Measurements from ENCODE around the gene TOMM70. TPM values are rescaled to one million over a fixed set of nuclear protein-coding genes. Genes with fewer than 3 reads are reported as not detected.

Gene TOMM70
- total and polyA plus RNA-seq, 2 of the 4 experiments (the other 2 are of a cell fraction): 24.6 to 35.1 TPM

DNA sequence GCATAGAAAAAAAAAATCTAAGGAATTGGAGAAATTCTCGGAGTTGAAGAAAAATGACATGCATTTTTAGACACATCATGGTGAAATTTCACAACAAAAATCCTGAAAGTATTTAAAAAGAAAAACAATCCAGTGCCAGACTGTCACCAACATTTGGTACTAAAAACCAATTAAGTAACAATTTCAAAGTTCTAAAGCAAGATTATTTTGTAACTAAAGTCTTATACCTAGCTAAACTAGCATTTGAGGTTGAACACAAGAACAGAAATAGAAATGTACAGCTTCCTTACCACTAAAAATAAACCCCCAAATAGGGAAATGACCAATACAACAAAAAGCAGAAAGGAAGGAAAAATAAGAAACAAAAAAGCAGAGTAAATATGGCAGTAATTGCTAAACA is 11.9 kb downstream of the TOMM70 start:
- Histone ChIP-seq H3K56ac (ENCODE audit: extremely low read depth, insufficient read depth, low read length) (no peak overlapping the region), H2AK9ac (replicated peaks; ENCODE audit: low read depth, low read length, poor library complexity) (no peak overlapping the region), H3K4me3 (ENCODE audit: insufficient read depth, low read depth, low read length) (no peak overlapping the region), H3K79me1 (ENCODE audit: low read depth in 1 of 2, low read length in 2 of 2) (peaks cover 18 to 43% of the 10 kb centered on the region in 2 experiments; a peak in 3 of 4 replicates), H3K4ac (ENCODE audit: low read depth, low read length) (no peak overlapping the region), H3K23ac (ENCODE audit: low read depth, low read length) (no peak overlapping the region), H3K4me2 (ENCODE audit: low read depth, low read length) (no peak overlapping the region), H2BK5ac (ENCODE audit: low read depth, low read length, poor library complexity, severe bottlenecking) (no peak overlapping the region), H2BK15ac (ENCODE audit: low read depth, low read length) (no peak overlapping the region), H3K27me3 (ENCODE audit: control insufficient read depth, insufficient read depth, low read length) (no peaks in the 10 kb centered on the region), H3K27ac (ENCODE audit: insufficient read depth, low read length) (no peak overlapping the region), H4K8ac (ENCODE audit: low read depth in 2 of 2, low read length in 2 of 2) (no peak overlapping the region), H3K9me3 (ENCODE audit: control insufficient read depth, insufficient read depth, low read length) (0 out of 2 replicates have a peak, but pooled peaks cover 2% of the 10 kb centered on the region), H2BK20ac (ENCODE audit: low read depth, low read length) (no peak overlapping the region), H2BK120ac (ENCODE audit: low read depth, low read length) (no peak overlapping the region), H2AFZ (replicated peaks; ENCODE audit: low read length, poor library complexity) (no peak overlapping the region), H4K20me1 (ENCODE audit: insufficient read depth, low read length) (peaks cover 29% of the 10 kb centered on the region), H4K91ac (ENCODE audit: insufficient read depth, low read depth, low read length) (no peak overlapping the region), H3K18ac (ENCODE audit: low read depth, low read length) (no peak overlapping the region), H3K9me1 (ENCODE audit: insufficient read depth, low read length) (peaks cover 9% of the 10 kb centered on the region; the same call in 1 of the 2 replicates), H3K14ac (replicated peaks; ENCODE audit: low read depth, low read length) (no peak overlapping the region), H2AK5ac (ENCODE audit: low read depth, low read length) (no peak overlapping the region), H4K5ac (ENCODE audit: low read depth, low read length) (no peak overlapping the region), H3K36me3 (ENCODE audit: control insufficient read depth, insufficient read depth, low read length) (peaks cover 2% of the 10 kb centered on the region; the same call in 1 of the 2 replicates), H3K9ac (ENCODE audit: low read depth, low read length) (no peak overlapping the region), H3K4me1 (ENCODE audit: control insufficient read depth, insufficient read depth, low read length) (peaks cover 12% of the 10 kb centered on the region)
- dilution Hi-C loops (cut with HindIII; ENCODE audit: low sequenced_read_pairs, unreplicated experiment) (no loop called here), intact Hi-C loops (cut with micrococcal nuclease) (loop anchor here (10.0 kb wide), 2 partner anchors 326 to 554 kb away; no protein-coding TSS in a partner anchor), in situ Hi-C loops (cut with MboI; ENCODE audit: low sequenced_read_pairs) (no loop called here)
- WGBS, 2 experiments (ENCODE audit: extremely low coverage in 2 of 2, insufficient read length in 1 of 2): no CpG with 5 or more reads among the region's 1 CpG
- BruUV-seq (replicated peaks): no TSS peak
- ATAC-seq (ENCODE audit: low read depth) (no peak), DNase-seq (no peak)
- TF ChIP-seq USF2 (IDR thresholded peaks at IDR 0.05; ENCODE audit: low read depth, low read length) (no peak), RCOR1 (IDR thresholded peaks at IDR 0.05; ENCODE audit: insufficient replicate concordance, low read length) (no peak), MXI1 (IDR thresholded peaks at IDR 0.05; ENCODE audit: borderline replicate concordance, low read depth, low read length) (no peak), CTCF (conservative IDR thresholded peaks at IDR 0.05; ENCODE audit: low read depth, low read length) (no peak), CHD1 (IDR thresholded peaks at IDR 0.05; ENCODE audit: low read depth, low read length) (no peak), NFE2L2 (IDR thresholded peaks at IDR 0.05; ENCODE audit: low read depth, low read length) (no peak), MAFK (IDR thresholded peaks at IDR 0.05; ENCODE audit: low read depth, low read length) (no peak), RAD21 (IDR thresholded peaks at IDR 0.05; ENCODE audit: low read length) (no peak), RFX5 (IDR thresholded peaks at IDR 0.05; ENCODE audit: low read depth, low read length) (no peak), FOS (IDR thresholded peaks at IDR 0.05; ENCODE audit: low read depth, low read length) (no peak), SMC3 (IDR thresholded peaks at IDR 0.05; ENCODE audit: low read depth, low read length) (no peak), POLR2A (IDR thresholded peaks at IDR 0.05; ENCODE audit: low read depth, low read length) (no peak), BHLHE40 (IDR thresholded peaks at IDR 0.05; ENCODE audit: low read depth, low read length) (no peak)
- ChIA-PET POLR2A (ENCODE audit: unreplicated experiment) (interaction anchor here (1.0 kb wide), 1 partner anchor 12 kb away, joined by 3 read pairs; the partner anchor contains the start of genes LNP1 and TOMM70), CTCF (no interaction called here)

Data from IMR-90 (cell line).